ENCODE results near the gene TMEM135.
"Not testable (repeated sequence)": the region's sequence is repeated elsewhere in the genome, so short reads cannot be mapped to it uniquely, and the experiment has no call there.

Gene TMEM135

DNA sequence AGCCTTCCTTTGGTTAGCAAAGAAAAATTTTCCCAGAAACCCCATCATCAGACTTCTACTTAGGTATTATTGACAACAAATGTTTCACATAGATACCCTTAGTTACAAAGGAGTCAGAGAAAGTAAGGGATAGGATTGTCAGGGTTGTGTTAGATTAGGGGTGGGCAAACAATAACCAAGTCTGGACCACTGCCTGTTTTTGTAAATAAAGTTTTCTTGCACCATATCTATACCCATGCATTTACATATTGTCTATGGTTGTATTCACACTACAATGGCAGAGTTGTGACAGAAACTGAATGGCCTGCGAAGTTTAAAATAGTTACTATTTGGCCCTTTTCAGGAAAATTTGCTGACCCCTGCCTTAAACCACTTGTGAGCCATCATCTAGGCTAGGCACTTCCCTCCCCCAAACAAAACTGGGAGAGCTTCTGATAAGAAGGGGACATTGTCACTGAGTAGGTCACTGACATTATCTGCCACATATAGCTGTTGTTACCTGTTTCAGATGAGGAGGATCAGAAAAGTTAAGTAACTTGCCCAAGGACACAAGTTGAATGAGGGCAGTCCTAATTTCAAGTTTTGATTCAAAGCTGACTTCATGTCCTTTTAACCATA, 40.7 kb upstream of the TMEM135 start:
- no peak for DNase-seq (ENCODE audit: low read depth, low spot score)
- peaks cover 2% of the 10 kb centered on the region for H3K4me1 ChIP-seq (ENCODE audit: insufficient read depth, insufficient read length)
- TF ChIP-seq ZNF274 (IDR thresholded peaks at IDR 0.05; ENCODE audit: low read depth, low read length) (no peak), YY1 (IDR thresholded peaks at IDR 0.05; ENCODE audit: insufficient read depth, insufficient read length) (no peak), SUZ12 (IDR thresholded peaks at IDR 0.05; ENCODE audit: extremely low read depth, insufficient read depth, insufficient read length) (no peak)

DNA sequence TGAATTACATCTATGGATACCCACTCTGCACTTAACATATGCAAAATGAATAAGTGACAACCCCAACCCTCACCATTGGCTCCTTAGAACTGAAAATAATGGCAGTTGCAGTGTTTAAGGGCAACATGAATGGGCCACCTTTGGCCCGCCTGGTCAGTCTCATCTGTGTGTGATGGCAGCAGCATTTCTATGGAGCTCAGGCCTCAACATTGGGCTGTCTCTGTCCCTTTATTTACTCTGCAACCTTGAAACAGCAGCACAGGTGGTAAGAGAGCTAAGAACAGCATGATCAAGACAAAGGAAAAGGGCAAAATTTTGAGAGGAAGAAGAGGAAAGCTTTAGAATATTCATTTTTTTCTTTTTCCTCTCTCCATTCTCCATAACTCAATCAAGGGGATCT, 38.3 kb upstream of the TMEM135 start:
- no peaks in the 10 kb centered on the region for H3K36me3 ChIP-seq (ENCODE audit: insufficient read depth, insufficient read length, low read length)
- DNase-seq (ENCODE audit: low read depth, low spot score) = no peak
- H3K4me3 ChIP-seq (ENCODE audit: insufficient read length, low read depth) = no peak overlapping the region
- H3K9me3 ChIP-seq (ENCODE audit: insufficient read depth, low read length) = no peaks in the 10 kb centered on the region
- no peak for TF ChIP-seq SUZ12 (IDR thresholded peaks at IDR 0.05; ENCODE audit: extremely low read depth, insufficient read depth, insufficient read length)
- no peak for TF ChIP-seq ZNF274 (IDR thresholded peaks at IDR 0.05; ENCODE audit: low read depth, low read length)
- TF ChIP-seq YY1 (IDR thresholded peaks at IDR 0.05; ENCODE audit: insufficient read depth, insufficient read length) = no peak
- no peak overlapping the region for H3K9ac ChIP-seq (ENCODE audit: insufficient read length, low read depth)
- H3K4me1 ChIP-seq (ENCODE audit: insufficient read depth, insufficient read length) = peaks cover 2% of the 10 kb centered on the region
- H3K27me3 ChIP-seq (ENCODE audit: insufficient read depth, insufficient read length) = no peaks in the 10 kb centered on the region

More for the DNA sequence above, 40.7 kb upstream of the TMEM135 start:
- Histone ChIP-seq H3K4me3 (ENCODE audit: insufficient read length, low read depth) (no peak overlapping the region), H3K9ac (ENCODE audit: insufficient read length, low read depth) (peak overlapping the region; percentile 6), H3K9me3 (ENCODE audit: insufficient read depth, low read length) (no peaks in the 10 kb centered on the region), H3K36me3 (ENCODE audit: insufficient read depth, insufficient read length, low read length) (no peaks in the 10 kb centered on the region), H3K27me3 (ENCODE audit: insufficient read depth, insufficient read length) (no peaks in the 10 kb centered on the region)

DNA sequence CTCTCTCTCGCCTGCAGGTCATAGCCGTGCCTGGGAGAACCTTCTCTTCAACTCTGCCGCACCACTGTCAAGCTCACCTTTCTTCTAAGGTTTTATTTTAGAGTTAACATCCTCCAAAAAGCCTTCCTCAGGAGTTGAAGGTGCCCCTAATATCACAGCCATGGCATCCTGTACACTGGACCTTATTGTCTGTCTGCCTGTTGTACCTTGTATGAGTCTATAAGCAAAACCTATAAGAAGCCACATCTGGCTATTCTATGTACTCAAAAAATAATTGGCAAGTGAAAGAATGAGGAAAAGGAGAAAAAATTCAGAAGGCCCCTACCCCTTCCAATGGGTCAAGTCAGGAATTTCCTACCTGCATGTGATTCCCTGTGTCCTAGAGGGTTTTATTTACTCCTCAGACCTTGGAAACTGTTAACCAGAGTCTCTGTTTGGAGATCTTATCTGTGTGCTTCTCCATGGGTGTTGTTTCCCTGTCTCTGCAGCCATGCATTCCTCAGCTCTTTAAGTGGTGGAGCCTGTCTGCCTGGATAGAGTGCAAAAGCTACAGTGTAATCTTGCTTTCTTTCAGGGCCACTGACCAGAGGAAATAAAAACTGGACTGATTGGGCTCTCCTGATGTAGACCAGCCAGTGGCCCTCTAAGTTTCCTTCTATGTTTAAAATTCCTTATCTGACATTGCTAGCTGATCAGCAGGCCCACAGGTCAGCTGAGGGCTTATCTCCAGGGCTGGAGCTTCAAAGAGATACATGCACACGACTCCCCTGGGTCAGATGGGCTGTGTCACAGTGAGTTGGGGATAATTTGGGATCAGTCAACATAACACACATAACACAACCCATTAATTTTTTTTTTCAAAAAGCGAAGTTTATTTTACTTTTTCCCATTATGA, 37.6 kb upstream of the TMEM135 start:
- H3K27me3 ChIP-seq (ENCODE audit: insufficient read depth, insufficient read length) = no peaks in the 10 kb centered on the region
- H3K9me3 ChIP-seq (ENCODE audit: insufficient read depth, low read length) = no peaks in the 10 kb centered on the region
- TF ChIP-seq SUZ12 (IDR thresholded peaks at IDR 0.05; ENCODE audit: extremely low read depth, insufficient read depth, insufficient read length) (no peak), YY1 (IDR thresholded peaks at IDR 0.05; ENCODE audit: insufficient read depth, insufficient read length) (no peak), ZNF274 (IDR thresholded peaks at IDR 0.05; ENCODE audit: low read depth, low read length) (no peak)
- no peaks in the 10 kb centered on the region for H3K36me3 ChIP-seq (ENCODE audit: insufficient read depth, insufficient read length, low read length)
- DNase-seq (ENCODE audit: low read depth, low spot score) = peak; percentile 36
- H3K4me3 ChIP-seq (ENCODE audit: insufficient read length, low read depth) = no peak overlapping the region
- peaks cover 2% of the 10 kb centered on the region for H3K4me1 ChIP-seq (ENCODE audit: insufficient read depth, insufficient read length)
- H3K9ac ChIP-seq (ENCODE audit: insufficient read length, low read depth) = no peak overlapping the region

DNA sequence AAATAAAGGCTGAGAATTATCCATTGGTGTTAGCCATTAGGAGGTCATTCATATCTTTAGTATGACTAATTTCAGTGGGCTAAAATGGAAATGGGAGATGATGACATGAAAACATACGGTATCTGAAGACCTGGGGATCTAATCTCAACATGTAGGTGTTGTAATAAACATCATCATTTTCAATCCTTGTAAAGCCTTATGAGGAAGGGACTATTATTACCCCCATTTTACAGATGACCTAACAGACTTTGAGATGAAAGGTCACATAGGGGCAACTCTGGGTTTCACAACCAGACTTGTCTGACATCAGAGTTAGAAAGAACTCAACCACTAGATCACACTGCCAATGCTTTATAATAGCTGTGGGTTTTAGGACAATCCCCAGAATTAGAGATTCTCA, 34.8 kb upstream of the TMEM135 start:
- no peak overlapping the region for H3K9ac ChIP-seq (ENCODE audit: insufficient read length, low read depth)
- DNase-seq (ENCODE audit: low read depth, low spot score) = no peak
- H3K27me3 ChIP-seq (ENCODE audit: insufficient read depth, insufficient read length) = no peaks in the 10 kb centered on the region
- H3K4me1 ChIP-seq (ENCODE audit: insufficient read depth, insufficient read length) = peaks cover 2% of the 10 kb centered on the region
- H3K36me3 ChIP-seq (ENCODE audit: insufficient read depth, insufficient read length, low read length) = no peaks in the 10 kb centered on the region
- no peak for TF ChIP-seq ZNF274 (IDR thresholded peaks at IDR 0.05; ENCODE audit: low read depth, low read length)
- H3K4me3 ChIP-seq (ENCODE audit: insufficient read length, low read depth) = no peak overlapping the region
- no peaks in the 10 kb centered on the region for H3K9me3 ChIP-seq (ENCODE audit: insufficient read depth, low read length)

DNA sequence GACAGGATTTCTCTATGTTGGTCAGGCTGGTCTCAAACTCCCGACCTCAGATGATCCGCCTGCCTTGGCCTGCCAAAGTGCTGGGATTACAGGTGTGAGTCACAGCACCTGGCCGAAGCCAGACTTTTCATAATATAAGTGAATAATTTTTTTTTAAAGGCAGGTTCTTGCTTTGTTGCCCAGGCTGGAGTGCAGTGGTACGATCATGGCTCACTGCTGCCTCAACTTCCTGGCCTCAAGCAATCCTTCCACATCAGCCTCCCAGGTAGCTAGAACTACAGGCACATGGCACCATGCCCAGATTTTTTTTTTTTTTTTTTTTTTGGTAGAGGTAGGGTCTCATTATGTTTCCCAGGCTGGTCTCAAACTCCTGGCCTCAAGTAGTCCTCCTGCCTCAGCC, 33.5 kb upstream of the TMEM135 start:
- H3K9me3 ChIP-seq (ENCODE audit: insufficient read depth, low read length); H3K9ac ChIP-seq (ENCODE audit: insufficient read length, low read depth): not testable (repeated sequence)

DNA sequence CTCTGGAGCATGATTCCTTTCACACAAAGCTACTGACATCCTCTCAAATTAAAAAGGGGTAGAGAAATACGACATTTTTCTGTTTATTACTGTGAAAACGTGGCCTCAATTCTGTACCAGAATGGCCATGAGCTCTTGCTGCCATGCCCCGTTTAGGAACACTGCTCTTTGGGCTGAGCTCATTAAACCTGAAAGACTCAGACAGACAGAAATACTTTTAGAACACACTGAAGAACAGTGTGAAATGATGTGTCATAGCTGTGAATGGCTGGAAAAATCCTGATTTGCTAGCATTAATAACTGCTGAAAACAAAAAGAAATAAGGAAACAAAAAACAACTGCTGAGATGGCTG, 32.2 kb upstream of the TMEM135 start:
- DNase-seq (ENCODE audit: low read depth, low spot score) = no peak
- TF ChIP-seq ZNF274 (IDR thresholded peaks at IDR 0.05; ENCODE audit: low read depth, low read length) = no peak
- no peak for TF ChIP-seq SUZ12 (IDR thresholded peaks at IDR 0.05; ENCODE audit: extremely low read depth, insufficient read depth, insufficient read length)
- no peak for TF ChIP-seq YY1 (IDR thresholded peaks at IDR 0.05; ENCODE audit: insufficient read depth, insufficient read length)
- Histone ChIP-seq H3K4me1 (ENCODE audit: insufficient read depth, insufficient read length) (no peaks in the 10 kb centered on the region), H3K9me3 (ENCODE audit: insufficient read depth, low read length) (no peaks in the 10 kb centered on the region), H3K36me3 (ENCODE audit: insufficient read depth, insufficient read length, low read length) (no peaks in the 10 kb centered on the region), H3K27me3 (ENCODE audit: insufficient read depth, insufficient read length) (no peaks in the 10 kb centered on the region), H3K4me3 (ENCODE audit: insufficient read length, low read depth) (no peak overlapping the region), H3K9ac (ENCODE audit: insufficient read length, low read depth) (no peak overlapping the region)

More for the DNA sequence above, 33.5 kb upstream of the TMEM135 start:
- H3K27me3 ChIP-seq (ENCODE audit: insufficient read depth, insufficient read length); H3K36me3 ChIP-seq (ENCODE audit: insufficient read depth, insufficient read length, low read length); H3K4me1 ChIP-seq (ENCODE audit: insufficient read depth, insufficient read length); H3K4me3 ChIP-seq (ENCODE audit: insufficient read length, low read depth); DNase-seq (ENCODE audit: low read depth, low spot score): not testable (repeated sequence)

DNA sequence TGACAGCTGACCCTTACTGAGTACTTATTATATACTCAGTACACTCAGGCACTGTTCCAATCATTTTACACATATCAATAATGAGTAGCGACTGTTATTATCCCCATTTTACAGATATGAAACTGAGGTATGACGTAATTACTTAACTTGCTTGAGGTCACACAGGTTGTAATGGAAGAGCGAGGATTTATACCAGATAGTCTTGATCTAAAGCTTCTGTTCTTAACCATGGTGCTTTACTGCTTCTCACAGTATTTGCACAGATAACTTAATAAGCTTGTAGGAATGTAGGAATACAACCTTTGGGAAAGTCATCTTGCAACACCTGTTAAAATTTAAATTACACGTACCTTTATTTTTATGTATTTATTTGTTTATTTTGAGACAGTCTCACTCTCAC, 31.7 kb upstream of the TMEM135 start:
- H3K36me3 ChIP-seq (ENCODE audit: insufficient read depth, insufficient read length, low read length) = no peaks in the 10 kb centered on the region
- DNase-seq (ENCODE audit: low read depth, low spot score) = no peak
- no peaks in the 10 kb centered on the region for H3K4me1 ChIP-seq (ENCODE audit: insufficient read depth, insufficient read length)
- TF ChIP-seq ZNF274 (IDR thresholded peaks at IDR 0.05; ENCODE audit: low read depth, low read length) (no peak), SUZ12 (IDR thresholded peaks at IDR 0.05; ENCODE audit: extremely low read depth, insufficient read depth, insufficient read length) (no peak), YY1 (IDR thresholded peaks at IDR 0.05; ENCODE audit: insufficient read depth, insufficient read length) (no peak)
- no peak overlapping the region for H3K4me3 ChIP-seq (ENCODE audit: insufficient read length, low read depth)
- no peak overlapping the region for H3K9ac ChIP-seq (ENCODE audit: insufficient read length, low read depth)
- H3K9me3 ChIP-seq (ENCODE audit: insufficient read depth, low read length) = no peaks in the 10 kb centered on the region
- H3K27me3 ChIP-seq (ENCODE audit: insufficient read depth, insufficient read length) = no peaks in the 10 kb centered on the region

Data from NT2/D1 (cell line).